ENCODE results near the gene IL1RL2. TPM values are rescaled to one million over a fixed set of nuclear protein-coding genes. Genes with fewer than 3 reads are reported as not detected.

The IL1RL2 gene
- 2.1 and 2.8 TPM in 2 replicates for total RNA-seq

DNA sequence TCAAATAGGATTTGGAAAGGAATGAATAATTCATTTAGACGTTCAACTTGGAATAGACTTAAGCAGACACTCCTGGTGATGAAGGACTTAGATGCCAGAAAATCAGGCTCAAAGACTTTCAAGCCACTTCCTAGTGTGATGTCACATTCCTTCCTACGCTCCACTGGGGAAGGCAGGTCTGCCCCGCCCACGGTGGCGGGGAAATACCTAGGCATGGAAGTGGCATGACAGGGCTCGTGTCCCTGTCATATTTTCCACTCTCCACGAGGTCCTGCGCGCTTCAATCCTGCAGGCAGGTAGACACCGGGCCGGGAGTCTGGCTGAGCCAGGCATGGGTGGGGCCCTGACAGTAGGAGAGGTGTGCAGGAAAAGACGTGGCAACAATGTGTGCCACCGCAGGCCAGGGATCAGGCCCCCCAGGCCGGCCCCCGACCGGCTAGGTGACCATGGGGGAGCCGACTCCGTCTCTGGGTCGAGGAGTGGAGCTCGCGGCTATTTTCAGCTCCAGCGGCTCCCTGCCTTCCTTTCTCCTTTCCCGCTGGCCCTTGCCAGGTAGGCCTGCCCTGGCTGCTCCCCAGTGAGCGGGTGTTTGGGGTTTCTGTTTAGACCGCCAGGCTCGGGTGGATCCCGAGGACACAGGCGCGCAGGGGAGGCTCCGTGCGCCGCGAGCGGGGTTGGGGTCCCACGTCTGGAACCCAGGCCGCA is at the start of gene IL1RL2:
Gene IL1RL2 (plus strand): TSS at position 233 of the 705 bp plus-strand sequence. CDS start 845 bp downstream, outside the sequence.

GRCh38 chr2:102141970-102142828 is 44.6 kb upstream of the IL1RL2 start, which contains the start of gene IL1R1:
Gene IL1R1 (plus strand): TSS chr2:102142746. CDS start chr2:102157725, 14,979 bp downstream.

Other genes with a start within 250 kb of the IL1RL2 start
- gene IL1R2, start 195.1 kb upstream of the IL1RL2 start, total RNA-seq = 12.9 and 33.0 TPM in 2 replicates
- 4.3 and 4.7 TPM in 2 replicates for gene IL1R1, start 44.3 kb upstream of the IL1RL2 start, total RNA-seq
- 1.5 and 4.3 TPM in 2 replicates for gene IL1RL1, start 124.5 kb downstream of the IL1RL2 start, total RNA-seq
- 2.0 and 2.1 TPM in 2 replicates for gene IL18R1, start 168.8 kb downstream of the IL1RL2 start, total RNA-seq
- gene IL18RAP, start 236.1 kb downstream of the IL1RL2 start, total RNA-seq = not detected in 2 replicates